HG02678 (cell line): Measurements from ENCODE around the gene CCL4L2.
"Not testable (repeated sequence)": the region's sequence is repeated elsewhere in the genome, so short reads cannot be mapped to it uniquely, and the experiment has no call there.

Experiments used
- ATAC-seq: cut with Tn5 transposase; IDR thresholded peaks from one replicate; pipeline ENCODE4 v1.9.1; 2021; ENCODE audit warnings: mild to moderate bottlenecking, moderate library complexity; ENCODE audit not compliant: unreplicated experiment

The CCL4L2 gene

GRCh38 chr17:36219556-36219955, 8.7 kb downstream of the CCL4L2 start:
- not testable (repeated sequence) for ATAC-seq

GRCh38 chr17:36220737-36221580, 10.1 kb downstream of the CCL4L2 start:
- not testable (repeated sequence) for ATAC-seq

DNA sequence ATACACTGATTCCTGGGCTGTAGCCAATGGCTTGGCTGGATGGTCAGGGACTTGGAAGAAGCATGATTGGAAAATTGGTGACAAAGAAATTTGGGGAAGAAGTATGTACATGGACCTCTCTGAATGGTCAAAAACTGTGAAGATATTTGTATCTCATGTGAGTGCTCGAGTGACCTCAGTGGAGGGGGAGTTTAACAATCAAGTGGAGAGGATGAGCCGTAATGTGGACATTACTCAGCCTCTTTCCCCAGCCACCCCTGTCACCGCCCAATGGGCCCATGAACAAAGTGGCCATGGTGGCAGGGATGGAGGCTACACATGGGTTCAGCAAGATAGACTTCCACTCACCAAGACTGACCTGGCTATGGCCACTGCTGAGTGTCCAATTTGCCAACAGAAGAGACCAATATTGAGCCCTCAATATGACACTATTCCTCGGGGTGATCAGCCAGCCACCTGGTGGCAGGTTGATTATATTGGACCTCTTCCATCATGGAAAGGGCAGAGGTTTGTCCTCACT, 10.8 kb downstream of the CCL4L2 start:
- not testable (repeated sequence) for ATAC-seq

DNA sequence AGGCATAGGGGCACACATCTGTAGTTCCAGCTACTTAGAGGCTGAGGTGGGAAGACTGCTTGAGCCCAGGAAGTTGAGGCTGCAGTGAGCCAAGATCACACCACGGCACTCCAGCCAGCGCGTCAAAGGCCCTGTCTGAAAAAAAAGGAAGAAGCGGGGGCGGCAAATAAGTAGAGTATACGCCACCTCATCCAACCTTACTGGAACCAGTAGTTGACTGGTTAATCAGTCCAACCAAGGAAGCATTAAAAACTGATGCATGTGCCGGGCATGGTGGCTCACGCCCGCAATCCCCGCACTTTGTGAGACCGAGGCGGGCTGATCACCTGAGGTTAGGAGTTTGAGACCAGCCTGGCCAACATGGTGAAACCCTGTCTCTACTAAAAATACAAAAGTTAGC, 12.1 kb downstream of the CCL4L2 start:
- not testable (repeated sequence) for ATAC-seq

DNA sequence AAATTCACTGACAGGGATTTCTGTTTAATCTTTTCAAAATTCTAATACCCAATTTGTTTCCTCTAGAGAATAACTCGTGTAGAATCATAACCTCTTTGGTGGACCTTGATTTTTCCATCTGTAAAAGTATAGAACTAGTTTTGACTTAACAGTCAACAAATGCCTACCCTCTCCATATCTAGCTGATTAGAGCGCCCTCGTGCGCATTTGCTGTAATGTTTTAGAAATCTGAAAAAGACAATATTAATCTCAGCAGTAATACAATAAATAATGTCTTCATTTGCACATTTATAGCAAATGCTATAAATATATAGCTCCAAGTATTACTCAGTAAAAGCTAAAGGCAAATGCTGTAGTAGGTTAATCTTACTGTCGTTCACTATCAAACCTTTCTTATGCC, 18.8 kb downstream of the CCL4L2 start:
- not testable (repeated sequence) for ATAC-seq

GRCh38 chr17:36242046-36242445, 31.2 kb downstream of the CCL4L2 start:
- ATAC-seq, result not testable (repeated sequence)
